HG03066 (cell line): ENCODE results near the gene LRIG3.
"Not testable (repeated sequence)": the region's sequence is repeated elsewhere in the genome, so short reads cannot be mapped to it uniquely, and the experiment has no call there.

Experiments
- ATAC-seq: cut with Tn5 transposase; IDR thresholded peaks from one replicate; pipeline ENCODE4 v1.9.1; 2021; ENCODE audit warnings: low read depth; ENCODE audit not compliant: unreplicated experiment

The LRIG3 gene

DNA sequence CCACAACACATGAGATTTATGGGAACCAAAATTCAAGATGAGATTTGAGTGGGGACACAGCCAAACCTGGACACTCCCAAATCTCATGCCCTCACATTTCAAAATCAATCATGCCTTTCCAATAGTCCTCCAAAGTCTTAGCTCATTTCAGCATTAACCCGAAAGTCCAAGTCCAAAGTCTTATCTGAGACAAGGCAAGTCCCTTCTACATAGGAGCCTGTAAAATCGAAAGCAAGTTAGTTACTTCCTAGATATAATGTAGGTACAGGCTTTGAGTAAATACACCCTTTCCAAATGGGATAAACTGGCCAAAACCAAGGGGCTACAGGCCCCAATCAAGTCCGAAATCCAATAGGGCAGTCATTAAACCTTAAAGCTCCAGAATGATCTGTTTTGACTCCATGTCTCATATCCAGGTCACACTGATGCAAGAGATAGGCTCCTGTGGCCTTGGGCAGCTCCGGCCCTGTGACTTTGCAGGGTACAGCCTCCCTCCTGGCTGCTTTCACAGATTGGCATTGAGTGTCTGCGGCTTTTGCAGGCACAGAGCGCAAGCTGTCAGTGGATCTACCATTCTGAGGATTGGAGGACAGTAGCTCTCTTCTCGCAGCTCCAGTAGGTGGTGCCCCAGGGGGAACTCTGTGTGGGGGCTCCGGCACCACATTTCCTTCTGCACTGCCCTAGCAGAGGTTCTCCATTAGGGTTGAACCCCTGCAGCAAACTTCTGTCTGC is 60.1 kb downstream of the LRIG3 start:
- no peak for ATAC-seq

DNA sequence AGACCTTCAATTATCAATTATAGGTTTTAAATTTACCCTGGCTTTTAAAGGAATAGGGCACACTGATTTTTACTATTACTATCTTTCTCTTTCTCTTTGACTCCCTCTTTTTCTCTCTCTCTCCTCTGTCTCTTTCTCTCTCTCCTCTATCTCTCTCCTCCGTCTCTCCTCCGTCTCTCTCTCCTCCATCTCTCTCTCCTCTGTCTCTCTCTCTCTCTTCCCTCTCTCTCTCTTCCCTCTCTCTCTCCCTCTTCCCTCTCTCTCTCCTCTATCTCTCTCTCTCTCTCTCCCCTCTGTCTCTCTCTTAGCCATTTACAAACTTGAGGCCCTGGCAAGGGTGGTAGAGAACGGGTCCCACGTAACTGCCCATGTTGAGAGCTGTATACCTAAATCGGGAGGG is 62.3 kb downstream of the LRIG3 start:
- no peak for ATAC-seq

DNA sequence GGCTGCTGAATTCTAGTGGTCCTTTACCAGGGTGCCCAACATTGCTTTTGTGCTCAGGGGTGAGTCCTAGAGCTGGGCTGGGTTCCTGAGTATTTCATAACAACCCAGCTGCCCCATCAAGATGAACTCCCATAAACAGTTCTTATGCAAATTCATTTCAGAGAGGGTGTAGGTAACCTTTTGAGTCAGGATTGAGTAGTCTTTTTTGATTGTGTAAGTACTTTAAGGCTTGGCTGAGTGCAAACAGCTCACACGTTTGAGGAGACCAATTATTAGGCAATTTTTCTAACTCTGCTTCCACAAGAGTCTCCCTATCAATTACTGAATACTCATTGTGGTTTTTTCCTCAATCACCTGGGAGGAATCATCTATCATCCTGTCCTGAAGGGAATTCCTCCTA is 63.1 kb downstream of the LRIG3 start:
- ATAC-seq = not testable (repeated sequence)

DNA sequence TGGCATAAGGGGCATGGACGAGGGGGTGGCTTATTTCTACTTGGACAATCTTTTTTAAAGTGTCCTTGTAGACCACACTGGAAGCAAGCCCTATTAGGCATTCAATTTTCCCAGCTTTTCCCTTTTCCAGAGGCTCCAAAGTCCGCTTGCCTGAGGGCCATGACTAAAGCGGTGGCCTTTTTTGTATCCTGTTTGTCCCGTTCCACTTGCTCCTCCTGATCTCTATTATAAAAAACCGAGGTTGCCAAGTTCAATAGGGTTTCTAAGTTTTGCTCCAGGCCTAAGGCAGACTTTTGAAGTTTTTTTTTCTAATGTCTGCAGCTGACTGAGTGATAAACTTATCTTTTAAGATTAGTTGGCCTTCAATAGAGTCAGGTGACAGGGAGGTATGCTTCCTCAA is 64.7 kb downstream of the LRIG3 start:
- not testable (repeated sequence) for ATAC-seq

DNA sequence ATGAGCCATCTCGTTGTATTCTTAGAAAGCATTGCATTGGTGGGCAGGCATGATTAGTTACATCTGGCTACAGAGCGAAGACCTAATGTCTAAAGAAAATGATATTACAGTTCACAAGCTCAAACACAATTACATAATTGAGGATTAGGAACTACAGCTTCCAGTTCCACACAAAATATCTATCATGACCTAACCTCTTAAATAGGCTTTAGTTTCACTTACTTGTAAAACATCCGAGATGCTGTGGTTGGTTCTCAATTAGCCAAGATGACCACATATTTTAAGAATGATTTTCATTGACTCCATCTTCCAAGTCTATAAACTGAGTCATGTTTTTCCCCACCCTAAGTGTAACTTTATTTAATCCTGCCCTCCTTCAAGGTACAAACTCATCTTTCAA is 69.5 kb downstream of the LRIG3 start:
- ATAC-seq = no peak

DNA sequence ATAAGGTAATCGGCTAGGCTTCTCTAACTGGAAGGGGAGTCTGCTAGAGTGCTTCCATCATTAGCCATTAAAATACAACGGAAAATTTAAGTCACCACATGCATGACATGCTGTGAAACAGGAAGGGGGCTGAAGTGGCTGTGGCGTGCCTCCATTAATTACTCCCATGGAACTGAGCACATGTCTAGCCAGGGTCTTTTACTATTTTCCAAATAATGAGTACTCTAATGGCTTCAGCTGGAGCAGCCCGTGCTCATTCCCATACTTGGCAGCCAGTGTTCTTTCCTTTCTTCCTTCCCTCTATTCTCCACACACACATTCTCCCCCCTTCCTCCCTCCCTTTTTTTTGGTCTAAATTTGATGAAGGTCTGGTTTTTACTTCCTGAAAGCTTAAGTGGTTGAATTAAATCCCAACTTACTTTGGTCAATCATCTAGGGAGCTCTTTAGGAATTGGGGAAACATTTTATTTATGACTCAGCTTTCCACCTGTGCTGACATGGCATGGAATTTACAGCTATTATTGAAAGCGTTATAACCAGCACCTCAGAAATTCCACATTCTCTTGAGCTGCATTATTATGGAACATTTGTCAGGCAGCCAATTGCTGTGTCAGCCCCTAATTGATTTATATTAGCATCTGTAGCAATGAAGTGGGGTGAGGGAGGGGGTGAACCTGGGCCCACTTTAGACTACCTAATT is 72.3 kb downstream of the LRIG3 start:
- no peak for ATAC-seq

DNA sequence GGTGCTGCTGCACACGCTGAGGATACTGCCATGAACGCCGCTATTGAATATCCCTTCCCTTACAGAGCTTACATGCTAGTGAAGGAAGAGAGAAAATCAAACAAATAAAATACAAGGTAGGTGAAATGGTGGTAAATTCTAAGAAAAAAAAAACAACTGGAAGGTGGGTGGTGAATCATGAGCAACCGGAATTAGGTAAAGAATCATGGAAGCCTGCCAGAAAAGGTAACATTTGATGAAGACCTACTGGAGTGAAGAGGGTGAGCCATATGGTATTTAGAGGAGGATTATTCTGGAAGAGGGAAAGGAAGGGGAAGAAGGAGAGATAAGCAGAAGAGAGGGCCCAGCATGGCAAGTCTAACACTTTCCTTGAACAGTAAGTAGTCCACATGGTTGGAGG is 76.1 kb downstream of the LRIG3 start:
- ATAC-seq = no peak

DNA sequence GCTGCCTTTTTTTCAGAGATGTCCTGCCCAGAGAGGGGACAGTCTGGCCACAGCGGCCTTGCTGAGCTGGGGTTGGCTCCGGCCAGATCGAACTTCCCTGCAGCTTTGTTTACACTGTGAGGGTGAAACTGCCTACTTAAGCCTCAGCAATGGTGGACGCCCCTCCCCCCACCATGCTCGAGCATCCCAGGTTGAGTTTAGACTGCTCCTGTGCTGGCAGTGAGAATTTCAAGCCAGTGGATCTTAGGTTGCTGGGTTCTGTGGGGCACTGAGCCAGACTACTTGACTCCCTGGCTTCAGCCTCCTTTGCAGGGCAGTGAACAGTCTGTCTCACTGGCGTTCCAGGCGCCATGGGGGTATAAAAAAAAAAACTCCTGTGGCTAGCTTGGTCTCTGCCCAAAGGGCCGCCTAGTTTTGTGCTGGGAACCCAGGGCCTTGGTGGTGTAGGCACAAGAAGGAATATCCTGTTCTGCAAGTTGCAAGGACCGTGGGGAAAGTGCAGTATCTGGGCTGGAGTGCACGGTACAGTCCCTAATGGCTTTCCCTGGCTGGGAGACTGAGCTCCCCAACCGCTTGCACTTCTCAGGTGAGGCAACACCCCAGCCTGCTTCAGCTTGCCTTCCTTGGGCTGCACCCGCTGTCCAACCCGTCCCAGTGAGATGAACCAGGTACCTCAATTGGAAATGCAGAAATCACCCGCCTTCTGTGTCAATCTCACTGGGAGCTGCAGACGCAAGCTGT is 79.1 kb downstream of the LRIG3 start:
- ATAC-seq = no peak

DNA sequence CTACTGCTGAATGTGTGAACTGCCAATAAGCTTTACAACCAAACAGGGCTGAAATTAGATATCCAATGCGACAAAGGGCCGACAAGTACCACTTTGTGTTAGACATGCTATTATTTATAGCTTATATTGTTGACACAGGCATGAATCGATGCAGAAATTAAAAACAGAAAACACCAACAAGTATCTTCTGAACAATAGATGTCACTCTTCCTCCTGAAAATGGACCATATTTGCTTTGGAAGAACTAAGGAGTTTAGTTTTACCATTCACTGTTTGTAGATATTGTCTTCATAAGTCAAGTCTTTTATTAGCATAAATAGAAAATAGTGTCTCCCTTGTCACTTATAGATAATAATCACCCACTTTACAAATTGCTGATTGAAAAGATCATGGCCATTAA is 86.5 kb downstream of the LRIG3 start:
- ATAC-seq = no peak

DNA sequence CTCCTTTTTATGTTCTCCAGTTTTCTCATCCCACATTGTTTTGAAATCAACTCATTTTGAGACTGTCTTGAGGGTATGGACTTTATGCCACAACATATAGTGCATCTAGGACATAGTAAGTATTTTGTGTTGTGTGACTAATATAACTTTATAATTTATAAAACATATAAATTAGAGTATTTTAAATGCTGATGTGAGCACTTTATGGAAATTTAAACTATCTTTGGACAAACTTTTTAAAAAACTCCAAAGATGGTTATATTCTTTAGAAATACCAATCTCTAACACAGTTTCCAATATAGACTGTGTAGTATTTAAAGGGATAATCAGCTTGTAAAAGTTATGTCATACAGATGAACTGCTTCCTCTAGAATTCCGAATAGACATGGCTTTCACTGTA is 87.4 kb downstream of the LRIG3 start:
- ATAC-seq = no peak
